ENCODE results near the gene PHACTR3. TPM values are rescaled to one million over a fixed set of nuclear protein-coding genes. Genes with fewer than 3 reads are reported as not detected.

The PHACTR3 gene
- total RNA-seq, 1 donor from 2014 or later, result 1.4 TPM

GRCh38 chr20:59733351-59733750 is 129.0 kb downstream of the PHACTR3 start:
- no peak for TF ChIP-seq EZH2 (IDR thresholded peaks at IDR 0.05)
- TF ChIP-seq CTCF (IDR thresholded peaks at IDR 0.05), result no peak
- no peak for TF ChIP-seq EZH2phosphoT487 (IDR thresholded peaks at IDR 0.05)
- no peaks in the 10 kb centered on the region for H3K4me1 Mint-ChIP-seq

GRCh38 chr20:59735486-59735885 is 131.1 kb downstream of the PHACTR3 start:
- H3K9me3 Mint-ChIP-seq, result no peaks in the 10 kb centered on the region
- DNase-seq (ENCODE audit: low spot score), result no peak
- Histone ChIP-seq H3K79me2 (ENCODE audit: low read depth) (no peaks in the 10 kb centered on the region), H3K4me2 (no peak overlapping the region), H3K27ac (no peak overlapping the region), H3F3A (ENCODE audit: low read depth) (no peaks in the 10 kb centered on the region), H3K4me1 (no peaks in the 10 kb centered on the region), H3K9me3 (ENCODE audit: low read depth) (no peaks in the 10 kb centered on the region), H3K4me3 (no peak overlapping the region), H3K36me3 (no peaks in the 10 kb centered on the region), H3K9ac (no peak overlapping the region), H2AFZ (replicated peaks) (no peak overlapping the region), H4K20me1 (ENCODE audit: low read depth) (no peaks in the 10 kb centered on the region), H3K27me3 (no peaks in the 10 kb centered on the region)
- TF ChIP-seq EZH2phosphoT487 (IDR thresholded peaks at IDR 0.05) (no peak), EZH2 (IDR thresholded peaks at IDR 0.05) (no peak), CTCF (IDR thresholded peaks at IDR 0.05) (no peak)
- no peaks in the 10 kb centered on the region for H3K36me3 Mint-ChIP-seq
- H3K4me3 Mint-ChIP-seq, result no peak overlapping the region
- H3K27me3 Mint-ChIP-seq (ENCODE audit: insufficient read depth, low read depth), result peaks cover 16% of the 10 kb centered on the region
- no peak overlapping the region for H3K27ac Mint-ChIP-seq
- H3K4me1 Mint-ChIP-seq, result no peaks in the 10 kb centered on the region

More at GRCh38 chr20:59733351-59733750, 129.0 kb downstream of the PHACTR3 start:
- H3K4me3 ChIP-seq, result no peak overlapping the region
- DNase-seq (ENCODE audit: low spot score), result no peak
- H3K27ac Mint-ChIP-seq, result no peak overlapping the region
- H2AFZ ChIP-seq (replicated peaks), result no peak overlapping the region
- no peaks in the 10 kb centered on the region for H3K79me2 ChIP-seq (ENCODE audit: low read depth)
- H3K9me3 ChIP-seq (ENCODE audit: low read depth), result no peaks in the 10 kb centered on the region
- H3F3A ChIP-seq (ENCODE audit: low read depth), result no peaks in the 10 kb centered on the region
- H3K9me3 Mint-ChIP-seq, result no peaks in the 10 kb centered on the region
- no peak overlapping the region for H3K4me2 ChIP-seq
- H3K4me3 Mint-ChIP-seq, result no peak overlapping the region
- peaks cover 18% of the 10 kb centered on the region for H3K27me3 Mint-ChIP-seq (ENCODE audit: insufficient read depth, low read depth)
- H3K36me3 ChIP-seq, result no peaks in the 10 kb centered on the region
- H3K27me3 ChIP-seq, result no peaks in the 10 kb centered on the region
- H3K4me1 ChIP-seq, result no peaks in the 10 kb centered on the region
- no peaks in the 10 kb centered on the region for H4K20me1 ChIP-seq (ENCODE audit: low read depth)
- no peak overlapping the region for H3K9ac ChIP-seq
- H3K36me3 Mint-ChIP-seq, result no peaks in the 10 kb centered on the region
- no peak overlapping the region for H3K27ac ChIP-seq

- Histone ChIP-seq H3F3A (ENCODE audit: low read depth) (no peaks in the 10 kb centered on the region), H3K4me1 (no peaks in the 10 kb centered on the region), H4K20me1 (ENCODE audit: low read depth) (no peaks in the 10 kb centered on the region), H3K4me2 (no peak overlapping the region), H3K36me3 (no peaks in the 10 kb centered on the region), H3K27ac (no peak overlapping the region), H3K9ac (no peak overlapping the region), H3K27me3 (no peaks in the 10 kb centered on the region), H3K4me3 (no peak overlapping the region), H2AFZ (replicated peaks) (no peak overlapping the region), H3K79me2 (ENCODE audit: low read depth) (no peaks in the 10 kb centered on the region), H3K9me3 (ENCODE audit: low read depth) (no peaks in the 10 kb centered on the region)
- Mint-ChIP-seq H3K27ac (no peak overlapping the region), H3K27me3 (ENCODE audit: insufficient read depth, low read depth) (peaks cover 16% of the 10 kb centered on the region), H3K36me3 (no peaks in the 10 kb centered on the region), H3K4me3 (no peak overlapping the region), H3K9me3 (no peaks in the 10 kb centered on the region), H3K4me1 (no peaks in the 10 kb centered on the region)
- DNase-seq (ENCODE audit: low spot score), result no peak
- no peak for TF ChIP-seq CTCF (IDR thresholded peaks at IDR 0.05)
- no peak for TF ChIP-seq EZH2phosphoT487 (IDR thresholded peaks at IDR 0.05)
These were observed 131.6 kb downstream of the PHACTR3 start for GRCh38 chr20:59735917-59736316.

Data from neural progenitor cell (in vitro differentiated cells).